ENCODE measurements around the gene ZFAND4.
"Not testable (repeated sequence)": the region's sequence is repeated elsewhere in the genome, so short reads cannot be mapped to it uniquely, and the experiment has no call there.

DNA sequence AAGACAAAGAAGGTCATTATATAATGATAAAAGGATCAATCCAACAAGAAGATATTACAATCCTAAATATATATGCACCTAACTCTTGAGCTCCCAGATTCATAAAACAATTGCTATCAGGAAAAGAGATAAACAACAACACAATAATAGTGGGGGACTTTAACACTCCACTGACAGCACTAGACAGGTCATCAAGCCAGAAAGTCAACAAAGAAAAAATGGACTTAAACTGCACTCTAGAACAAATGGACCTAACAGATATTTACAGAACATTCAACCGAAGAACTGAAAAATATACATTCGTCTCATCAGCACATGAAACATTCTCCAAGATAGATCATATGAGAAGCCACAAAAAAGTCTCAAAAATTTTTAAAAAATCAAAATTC is 17.8 kb downstream of the ZFAND4 start:
- TF ChIP-seq, protein P1, sequence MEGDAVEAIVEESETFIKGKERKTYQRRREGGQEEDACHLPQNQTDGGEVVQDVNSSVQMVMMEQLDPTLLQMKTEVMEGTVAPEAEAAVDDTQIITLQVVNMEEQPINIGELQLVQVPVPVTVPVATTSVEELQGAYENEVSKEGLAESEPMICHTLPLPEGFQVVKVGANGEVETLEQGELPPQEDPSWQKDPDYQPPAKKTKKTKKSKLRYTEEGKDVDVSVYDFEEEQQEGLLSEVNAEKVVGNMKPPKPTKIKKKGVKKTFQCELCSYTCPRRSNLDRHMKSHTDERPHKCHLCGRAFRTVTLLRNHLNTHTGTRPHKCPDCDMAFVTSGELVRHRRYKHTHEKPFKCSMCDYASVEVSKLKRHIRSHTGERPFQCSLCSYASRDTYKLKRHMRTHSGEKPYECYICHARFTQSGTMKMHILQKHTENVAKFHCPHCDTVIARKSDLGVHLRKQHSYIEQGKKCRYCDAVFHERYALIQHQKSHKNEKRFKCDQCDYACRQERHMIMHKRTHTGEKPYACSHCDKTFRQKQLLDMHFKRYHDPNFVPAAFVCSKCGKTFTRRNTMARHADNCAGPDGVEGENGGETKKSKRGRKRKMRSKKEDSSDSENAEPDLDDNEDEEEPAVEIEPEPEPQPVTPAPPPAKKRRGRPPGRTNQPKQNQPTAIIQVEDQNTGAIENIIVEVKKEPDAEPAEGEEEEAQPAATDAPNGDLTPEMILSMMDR (IDR thresholded peaks at IDR 0.05) = not testable (repeated sequence)
- not testable (repeated sequence) for TF ChIP-seq POLR2A (IDR thresholded peaks at IDR 0.05)
